Measurements from ENCODE around the gene MSL3B.

GRCh38 chr2:233841183-233841582 is 27.0 kb downstream of the MSL3B start:
- no peak for TF ChIP-seq CTCF (IDR thresholded peaks at IDR 0.05)
- no peak for TF ChIP-seq POLR2A (IDR thresholded peaks at IDR 0.05)

All from right lobe of liver (tissue), 4 donors.